IPS-20b (cell line): Measurements from ENCODE around the gene IFNAR2.
"Not testable (repeated sequence)": the region's sequence is repeated elsewhere in the genome, so short reads cannot be mapped to it uniquely, and the experiment has no call there.

Source experiments
- H3K27ac ChIP-seq: one replicate; pipeline ENCODE4 v1.5.1; 2013; ENCODE audit warnings: low read length
- H3K27me3 ChIP-seq: 2 replicates; pipeline ENCODE4 v1.6.1; 2013; ENCODE audit warnings: mild to moderate bottlenecking, low read length, inconsistent platforms; ENCODE audit not compliant: insufficient read depth
- H3K36me3 ChIP-seq: 2 replicates; pipeline ENCODE4 v1.6.1; 2013; ENCODE audit warnings: low read depth, mild to moderate bottlenecking, inconsistent platforms, low read length, moderate library complexity; ENCODE audit not compliant: insufficient read depth
- H3K4me1 ChIP-seq: 2 replicates; pipeline ENCODE4 v1.6.1; 2013; ENCODE audit warnings: mild to moderate bottlenecking, control low read depth, inconsistent platforms, low read length, moderate library complexity; ENCODE audit not compliant: insufficient read depth
- H3K4me3 ChIP-seq: 2 replicates; pipeline ENCODE4 v1.5.1; 2013; ENCODE audit warnings: mild to moderate bottlenecking, low read length, inconsistent platforms
- H3K9ac ChIP-seq: 2 replicates; pipeline ENCODE4 v1.6.1; 2013; ENCODE audit warnings: low read depth, mild to moderate bottlenecking, inconsistent platforms, low read length, moderate library complexity
- H3K9me3 ChIP-seq: 2 replicates; pipeline ENCODE4 v1.6.1; 2013; ENCODE audit warnings: mild to moderate bottlenecking, low read depth, low read length, inconsistent platforms; ENCODE audit not compliant: insufficient read depth

IFNAR2 gene

DNA sequence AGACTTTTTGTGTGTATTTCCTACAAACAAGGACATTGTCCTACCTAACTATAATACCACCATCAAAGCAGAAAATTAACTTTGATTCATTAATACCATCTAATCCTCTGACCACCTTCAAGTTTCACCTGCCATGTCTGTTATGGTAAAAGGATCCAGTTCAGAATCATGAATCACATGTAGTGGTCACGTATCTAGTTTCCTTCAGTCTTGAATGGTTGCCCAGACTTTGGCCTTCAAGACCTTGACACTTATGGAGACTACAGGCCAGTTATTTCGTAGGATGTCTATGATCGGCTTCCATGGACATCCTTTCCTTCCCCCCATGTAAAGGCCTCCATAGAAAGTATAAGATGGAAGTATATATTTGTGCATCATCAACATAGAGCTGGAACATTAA is 10.4 kb upstream of the IFNAR2 start:
- Histone ChIP-seq H3K4me1 (peaks cover 19% of the 10 kb centered on the region; the same call in 1 of the 2 replicates), H3K36me3 (no peaks in the 10 kb centered on the region), H3K4me3 (no peak overlapping the region), H3K27ac (no peak overlapping the region), H3K27me3 (0 out of 2 replicates have a peak, but pooled peaks cover 6% of the 10 kb centered on the region), H3K9me3 (no peaks in the 10 kb centered on the region), H3K9ac (no peak overlapping the region)

DNA sequence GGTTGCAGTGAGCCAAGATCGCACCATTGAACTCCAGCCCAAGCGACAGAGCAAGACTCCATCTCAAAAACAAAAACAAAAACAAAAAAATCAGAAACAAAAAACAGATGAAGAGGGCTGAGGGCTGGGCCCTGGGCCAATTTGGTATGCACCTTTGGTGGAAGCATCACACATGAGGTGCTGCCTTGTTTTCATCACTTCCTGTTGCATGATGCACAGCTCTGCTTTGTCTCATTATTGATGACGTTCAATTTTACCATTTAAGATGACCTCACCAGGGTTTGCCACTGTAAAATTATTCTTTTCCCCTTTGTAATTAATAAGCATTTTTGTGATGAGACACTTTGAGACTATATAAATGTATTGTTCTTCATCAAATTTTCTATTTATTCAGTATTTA is 9.8 kb upstream of the IFNAR2 start:
- H3K27me3 ChIP-seq: 0 out of 2 replicates have a peak, but pooled peaks cover 6% of the 10 kb centered on the region
- no peaks in the 10 kb centered on the region for H3K36me3 ChIP-seq
- H3K4me3 ChIP-seq: no peak overlapping the region
- H3K9ac ChIP-seq: no peak overlapping the region
- H3K4me1 ChIP-seq: peaks cover 19% of the 10 kb centered on the region; the same call in 1 of the 2 replicates
- no peak overlapping the region for H3K27ac ChIP-seq
- no peaks in the 10 kb centered on the region for H3K9me3 ChIP-seq

DNA sequence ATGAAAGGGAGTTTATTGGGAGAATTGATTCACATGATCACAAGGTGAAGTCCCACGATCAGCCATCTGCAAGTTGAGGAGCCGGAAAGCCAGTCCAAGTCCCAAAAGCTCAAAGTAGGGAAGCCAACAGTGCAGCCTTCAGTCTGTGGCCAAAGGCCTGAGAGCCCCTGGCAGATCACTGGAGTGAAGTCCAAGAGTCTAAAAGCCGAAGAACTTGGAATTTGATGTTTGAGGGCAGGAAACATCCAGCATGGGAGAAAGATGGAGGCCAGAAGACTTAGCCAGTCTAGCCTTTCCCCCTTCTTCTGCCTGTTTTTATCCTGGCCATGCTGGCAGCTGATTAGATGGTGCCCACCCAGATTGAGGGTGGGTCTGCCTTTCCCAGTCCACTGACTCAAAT is 4.4 kb upstream of the IFNAR2 start:
- H3K4me3 ChIP-seq, H3K9ac ChIP-seq: not testable (repeated sequence)

DNA sequence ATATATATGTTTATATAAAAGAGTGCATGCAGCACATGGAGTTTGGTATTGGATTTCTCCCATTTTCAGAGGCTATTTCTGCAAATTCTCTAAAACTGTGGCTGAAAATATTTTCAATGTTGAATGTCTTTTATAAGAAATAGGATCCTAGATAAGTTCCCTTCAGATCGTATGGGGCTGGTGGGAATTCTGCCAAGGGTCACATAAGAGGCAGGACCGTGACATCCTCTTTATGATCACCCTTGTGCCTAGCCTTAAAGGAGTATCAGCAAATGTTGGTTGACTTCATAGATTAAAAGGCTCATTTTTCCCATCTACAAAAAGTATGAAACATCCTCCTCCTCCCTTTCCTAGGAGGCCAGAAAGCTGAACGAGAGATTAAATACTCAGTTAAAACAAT is 1.3 kb upstream of the IFNAR2 start:
- Histone ChIP-seq H3K4me3 (no peak overlapping the region), H3K9ac (no peak overlapping the region), H3K9me3 (no peaks in the 10 kb centered on the region), H3K36me3 (no peaks in the 10 kb centered on the region), H3K4me1 (peaks cover 9% of the 10 kb centered on the region; the same call in 1 of the 2 replicates), H3K27ac (no peak overlapping the region), H3K27me3 (peaks cover 8% of the 10 kb centered on the region; the same call in 1 of the 2 replicates)

More for the DNA sequence above, 4.4 kb upstream of the IFNAR2 start:
- not testable (repeated sequence) for H3K27me3 ChIP-seq, H3K4me1 ChIP-seq, H3K36me3 ChIP-seq, H3K9me3 ChIP-seq, H3K27ac ChIP-seq

- no peak overlapping the region for H3K27ac ChIP-seq
- peaks cover 9% of the 10 kb centered on the region; the same call in 1 of the 2 replicates for H3K4me1 ChIP-seq
- no peaks in the 10 kb centered on the region for H3K9me3 ChIP-seq
- H3K36me3 ChIP-seq: no peaks in the 10 kb centered on the region
- peak overlapping the region; percentile 77 for H3K4me3 ChIP-seq
- H3K9ac ChIP-seq: no peak overlapping the region
- peaks cover 8% of the 10 kb centered on the region; the same call in 1 of the 2 replicates for H3K27me3 ChIP-seq
Observed at GRCh38 chr21:33229099-33229783, 497 bp upstream of the IFNAR2 start.

- Histone ChIP-seq H3K4me1 (peaks cover 19% of the 10 kb centered on the region), H3K36me3 (no peaks in the 10 kb centered on the region; the same call in 1 of the 2 replicates), H3K27ac (peak overlapping the region; percentile 22), H3K9ac (peak overlapping the region; percentile 78; the same call in 1 of the 2 replicates), H3K9me3 (peaks cover 4% of the 10 kb centered on the region; the same call in 1 of the 2 replicates), H3K27me3 (peaks cover 8% of the 10 kb centered on the region; the same call in 1 of the 2 replicates), H3K4me3 (peak overlapping the region; percentile 88)
Observed at GRCh38 chr21:33230545-33231324, 997 bp downstream of the IFNAR2 start.

DNA sequence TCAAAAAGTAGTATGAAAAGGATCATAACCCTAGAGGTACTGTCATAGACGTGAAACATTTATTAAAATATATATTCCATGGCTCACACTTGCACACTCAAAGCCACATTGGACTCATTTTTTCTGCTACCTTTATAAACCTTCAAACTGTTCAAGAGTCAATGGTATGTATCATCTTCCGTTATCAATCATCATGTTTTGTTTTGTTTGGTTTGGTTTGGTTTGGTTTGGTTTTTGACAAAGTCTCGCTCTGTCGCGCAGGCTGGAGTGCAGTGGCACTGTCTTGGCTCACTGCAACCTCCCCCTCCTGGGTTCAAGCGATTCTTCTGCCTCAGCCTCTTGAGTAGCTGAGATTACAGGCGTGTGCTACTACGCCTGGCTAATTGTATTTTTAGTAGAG is 1.8 kb downstream of the IFNAR2 start:
- peaks cover 8% of the 10 kb centered on the region; the same call in 1 of the 2 replicates for H3K27me3 ChIP-seq
- H3K9ac ChIP-seq: no peak overlapping the region
- H3K9me3 ChIP-seq: peaks cover 8% of the 10 kb centered on the region; the same call in 1 of the 2 replicates
- no peaks in the 10 kb centered on the region; the same call in 1 of the 2 replicates for H3K36me3 ChIP-seq
- peak overlapping the region; percentile 88 for H3K4me3 ChIP-seq
- H3K27ac ChIP-seq: no peak overlapping the region
- H3K4me1 ChIP-seq: peaks cover 19% of the 10 kb centered on the region

DNA sequence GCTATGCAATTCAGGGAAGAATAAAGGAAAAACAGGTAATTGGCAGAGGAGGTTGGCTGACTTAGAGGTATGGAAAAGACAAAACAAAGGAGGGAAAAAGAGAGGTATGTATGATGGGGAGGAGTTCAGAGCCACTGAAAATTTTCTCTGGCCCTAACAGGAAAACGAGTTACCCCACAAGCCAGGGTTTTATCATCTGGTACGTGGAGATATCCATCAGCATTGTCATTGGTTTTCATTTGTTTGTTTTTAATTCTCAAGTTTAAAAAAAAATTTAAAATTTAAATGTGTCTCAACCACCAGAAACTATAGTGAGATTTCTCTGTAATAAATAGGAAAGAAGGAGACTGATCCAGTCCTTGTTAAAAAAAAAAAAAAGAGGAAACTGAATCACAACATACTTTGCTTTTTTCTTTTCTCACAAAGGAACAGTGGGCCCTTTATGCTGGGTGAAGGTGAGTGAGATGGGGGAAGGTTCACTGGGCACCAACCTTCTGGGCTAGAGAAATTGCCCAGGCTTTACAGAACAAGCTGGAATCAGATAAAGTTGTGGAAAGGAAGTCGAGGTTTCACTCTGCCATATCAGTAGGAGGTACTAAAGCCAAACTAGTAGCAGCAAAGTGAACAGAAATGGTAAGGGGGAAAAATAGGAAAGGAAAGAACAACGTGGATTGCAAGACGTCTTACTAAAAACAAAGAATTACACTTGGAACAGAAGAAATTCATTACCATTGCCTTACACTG is 2.7 kb downstream of the IFNAR2 start:
- H3K36me3 ChIP-seq: no peaks in the 10 kb centered on the region; the same call in 1 of the 2 replicates
- no peak overlapping the region for H3K9ac ChIP-seq
- H3K4me1 ChIP-seq: peaks cover 19% of the 10 kb centered on the region
- 0 out of 2 replicates have a peak overlapping the region, but pooled peaks have one; percentile 13 for H3K4me3 ChIP-seq
- H3K27me3 ChIP-seq: peaks cover 8% of the 10 kb centered on the region; the same call in 1 of the 2 replicates
- H3K27ac ChIP-seq: no peak overlapping the region
- peaks cover 13% of the 10 kb centered on the region for H3K9me3 ChIP-seq

DNA sequence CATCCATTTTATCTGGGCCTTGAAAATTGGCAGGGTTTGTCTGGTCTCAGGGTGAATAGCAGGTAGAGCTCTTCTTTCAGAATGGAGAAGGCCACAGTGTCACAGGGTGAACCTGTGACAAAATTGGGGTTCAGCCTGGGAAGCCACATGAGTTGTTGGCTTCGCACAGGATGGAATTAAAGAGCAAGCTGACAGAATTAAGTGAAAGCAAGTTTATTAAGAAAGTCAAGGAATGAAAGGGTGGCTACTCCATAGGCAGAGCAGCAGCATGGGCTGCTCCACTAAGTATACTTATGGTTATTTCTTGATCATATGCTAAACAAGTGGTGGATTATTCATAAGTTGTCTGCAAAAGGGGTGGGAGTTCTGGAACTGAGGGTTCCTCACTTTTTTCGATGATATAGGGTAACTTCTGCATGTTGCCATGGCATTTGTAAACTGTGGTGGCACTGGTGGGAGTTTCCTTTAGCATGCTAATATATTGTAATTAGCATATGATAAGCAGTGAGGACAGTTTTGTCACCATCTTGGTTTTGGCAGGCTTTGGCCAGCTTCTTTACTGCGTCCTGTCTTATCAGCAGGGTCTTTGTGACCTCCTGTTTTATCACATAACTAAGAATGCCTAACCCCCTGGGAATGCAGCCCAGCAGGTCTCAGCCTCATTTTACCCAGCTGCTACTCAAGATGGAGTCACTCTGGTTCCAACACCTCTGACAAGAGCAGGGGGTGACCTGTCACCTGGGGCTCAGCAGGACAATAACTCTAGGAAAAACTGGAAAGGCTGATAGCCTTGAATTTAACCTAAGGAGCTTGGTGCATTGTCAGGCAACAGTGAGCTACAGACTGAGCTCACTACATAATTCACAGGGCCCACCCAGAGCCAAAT is 5.1 kb downstream of the IFNAR2 start:
- Histone ChIP-seq H3K4me3 (peak overlapping the region; percentile 13; the same call in 1 of the 2 replicates), H3K9ac (no peak overlapping the region; the same call in 1 of the 2 replicates), H3K27ac (no peak overlapping the region), H3K36me3 (peaks cover 6% of the 10 kb centered on the region), H3K4me1 (peaks cover 19% of the 10 kb centered on the region), H3K9me3 (peaks cover 35% of the 10 kb centered on the region), H3K27me3 (peaks cover 8% of the 10 kb centered on the region; the same call in 1 of the 2 replicates)

DNA sequence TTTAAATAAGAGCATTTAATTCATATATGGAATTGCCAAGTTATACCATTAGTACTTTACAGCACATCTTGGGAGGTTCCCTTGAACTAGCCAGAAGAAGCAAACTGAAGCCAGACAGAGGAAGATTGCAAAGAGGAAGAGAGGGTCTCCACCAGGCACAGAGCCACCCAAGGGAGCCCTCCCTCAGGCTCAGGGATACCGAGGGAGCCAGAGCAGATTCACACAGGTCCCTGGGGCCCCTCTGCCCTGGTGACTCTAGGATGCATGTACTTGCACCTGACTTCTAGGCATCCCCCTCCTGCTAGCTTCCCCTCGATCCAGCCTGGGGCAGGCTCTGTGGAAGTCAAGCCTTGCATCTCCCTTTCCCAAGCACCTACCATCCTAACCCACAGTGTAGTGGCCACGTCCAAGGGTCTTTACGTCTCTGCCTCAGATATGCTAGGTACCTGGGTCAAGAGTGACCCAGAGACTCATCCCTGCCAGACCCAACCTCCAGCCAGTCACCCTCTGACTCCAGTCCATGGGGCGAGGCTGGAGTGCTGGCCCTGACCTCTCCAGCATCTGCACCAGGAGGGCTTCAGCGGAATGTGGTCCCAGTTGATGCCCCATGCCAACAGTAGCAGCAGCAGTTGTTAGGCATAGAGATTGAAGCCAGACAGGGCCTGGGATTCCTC is 6.4 kb downstream of the IFNAR2 start:
- H3K9me3 ChIP-seq: peaks cover 41% of the 10 kb centered on the region
- no peak overlapping the region for H3K9ac ChIP-seq
- peaks cover 10% of the 10 kb centered on the region for H3K36me3 ChIP-seq
- H3K4me3 ChIP-seq: no peak overlapping the region
- peaks cover 17% of the 10 kb centered on the region for H3K4me1 ChIP-seq
- H3K27ac ChIP-seq: no peak overlapping the region
- H3K27me3 ChIP-seq: peaks cover 5% of the 10 kb centered on the region; the same call in 1 of the 2 replicates
